Mucosa of rectum (tissue), 2 donors: ENCODE measurements around the gene SMYD4.
"Not testable (repeated sequence)": the region's sequence is repeated elsewhere in the genome, so short reads cannot be mapped to it uniquely, and the experiment has no call there.

Experiments used
- H3K27ac ChIP-seq, 2 donors: one replicate each; pipeline ENCODE4 v1.7.0; 2013; ENCODE audit warnings: inconsistent platforms in 2 of 2, low read depth in 2 of 2, low read length in 2 of 2
- H3K27me3 ChIP-seq, 2 donors: one replicate each; pipeline ENCODE4 v1.7.0; 2013; ENCODE audit warnings: low read length in 2 of 2; ENCODE audit not compliant: control insufficient read depth in 2 of 2, insufficient read depth in 2 of 2
- H3K36me3 ChIP-seq, 2 donors: one replicate each; pipeline ENCODE4 v1.7.0; 2013; ENCODE audit warnings: low read length in 2 of 2; ENCODE audit not compliant: control insufficient read depth in 2 of 2, insufficient read depth in 2 of 2
- H3K4me1 ChIP-seq, 2 donors: one replicate each; pipeline ENCODE4 v1.7.0; 2013; ENCODE audit warnings: low read length in 2 of 2, mild to moderate bottlenecking in 1 of 2; ENCODE audit not compliant: control insufficient read depth in 2 of 2, insufficient read depth in 2 of 2
- H3K4me3 ChIP-seq, 2 donors: one replicate each; pipeline ENCODE4 v1.7.0; 2013; ENCODE audit warnings: low read length in 2 of 2
- H3K9ac ChIP-seq, 2 donors: one replicate each; pipeline ENCODE4 v1.7.0; 2013; ENCODE audit warnings: low read length in 2 of 2, low read depth in 1 of 2, mild to moderate bottlenecking in 1 of 2
- H3K9me3 ChIP-seq, 2 donors: one replicate each; pipeline ENCODE4 v1.7.0; 2013; ENCODE audit warnings: low read length in 2 of 2; ENCODE audit not compliant: control insufficient read depth in 2 of 2
- donor health status: healthy.
- donor health status: Normal muscosa, but diverticular disease.

SMYD4 gene

DNA sequence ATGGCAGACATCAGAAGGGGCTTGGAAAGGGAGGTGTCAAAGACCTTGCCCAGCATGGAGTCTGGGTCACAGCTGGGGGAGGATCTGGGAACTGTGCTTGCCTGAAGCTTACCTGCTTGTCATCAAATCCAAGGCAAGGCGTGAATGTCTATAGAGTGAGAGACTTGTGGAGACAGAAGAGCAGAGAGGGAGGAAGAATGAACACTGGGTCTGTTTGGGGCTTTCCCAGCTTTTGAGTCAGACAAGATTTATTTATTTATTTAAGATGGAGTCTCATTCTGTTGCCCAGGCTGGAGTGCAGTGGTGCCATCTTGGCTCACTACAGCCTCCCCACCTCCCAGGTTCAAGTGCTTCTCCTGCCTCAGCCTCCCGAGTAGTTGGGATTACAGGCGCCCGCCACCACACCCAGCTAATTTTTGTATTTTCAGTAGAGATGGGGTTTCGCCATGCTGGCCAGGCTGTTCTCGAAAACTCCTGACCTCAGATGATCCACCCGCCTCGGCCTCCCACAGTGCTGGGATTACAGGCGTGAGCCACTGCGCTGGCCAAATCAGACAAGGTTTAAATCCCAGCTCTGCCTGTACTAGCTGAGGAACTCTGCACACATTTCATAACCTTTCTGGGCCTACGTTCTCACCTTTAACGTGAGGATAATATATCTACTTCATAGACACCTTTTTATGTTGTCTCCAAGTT lies 56.6 kb downstream of the SMYD4 start:
- H3K36me3 ChIP-seq, result peaks cover 11 to 15% of the 10 kb centered on the region in 2 donors
- H3K27me3 ChIP-seq, H3K9ac ChIP-seq, H3K4me1 ChIP-seq, H3K4me3 ChIP-seq, H3K9me3 ChIP-seq: not testable (repeated sequence)
- peak overlapping the region; percentile 52 to 76 for H3K27ac ChIP-seq

DNA sequence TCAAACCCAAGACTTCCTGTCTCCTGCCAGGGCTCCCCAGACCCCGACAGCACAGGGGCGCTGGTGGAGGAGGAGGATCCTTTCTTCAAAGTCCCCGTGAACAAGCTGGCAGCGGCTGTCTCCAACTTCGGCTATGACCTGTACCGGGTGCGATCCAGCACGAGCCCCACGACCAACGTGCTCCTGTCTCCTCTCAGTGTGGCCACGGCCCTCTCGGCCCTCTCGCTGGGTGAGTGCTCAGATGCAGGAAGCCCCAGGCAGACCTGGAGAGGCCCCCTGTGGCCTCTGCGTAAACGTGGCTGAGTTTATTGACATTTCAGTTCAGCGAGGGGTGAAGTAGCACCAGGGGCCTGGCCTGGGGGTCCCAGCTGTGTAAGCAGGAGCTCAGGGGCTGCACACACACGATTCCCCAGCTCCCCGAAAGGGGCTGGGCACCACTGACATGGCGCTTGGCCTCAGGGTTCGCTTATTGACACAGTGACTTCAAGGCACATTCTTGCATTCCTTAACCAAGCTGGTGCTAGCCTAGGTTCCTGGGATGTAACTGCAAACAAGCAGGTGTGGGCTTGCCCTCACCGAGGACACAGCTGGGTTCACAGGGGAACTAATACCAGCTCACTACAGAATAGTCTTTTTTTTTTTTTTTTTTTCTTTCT lies 59.8 kb downstream of the SMYD4 start:
- Histone ChIP-seq H3K4me1 (peaks cover 3 to 4% of the 10 kb centered on the region in 2 donors), H3K27ac (no peak overlapping the region), H3K36me3 (peaks cover 0 to 2% of the 10 kb centered on the region in 2 donors), H3K9me3 (no peaks in the 10 kb centered on the region), H3K27me3 (no peaks in the 10 kb centered on the region), H3K9ac (no peak overlapping the region), H3K4me3 (no peak overlapping the region)

DNA sequence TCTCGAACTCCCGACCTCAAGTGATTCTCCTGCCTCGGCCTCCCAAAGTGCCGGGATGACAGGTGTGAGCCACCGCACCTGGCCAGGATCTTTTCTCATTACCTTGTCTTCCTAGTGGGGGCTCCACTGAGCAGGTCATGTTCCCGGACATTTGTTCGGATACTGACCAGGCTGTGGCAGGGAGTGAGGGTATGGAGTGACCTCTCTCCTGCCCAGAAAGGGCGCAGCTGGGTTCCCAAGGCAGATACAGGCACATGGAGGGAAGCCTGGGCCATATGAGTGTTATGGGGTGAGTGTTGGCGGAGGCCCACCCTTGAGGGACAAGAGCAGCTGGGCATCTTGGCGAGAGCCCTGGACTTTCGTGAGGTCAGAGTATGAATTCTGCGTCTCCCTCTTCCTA lies 62.3 kb downstream of the SMYD4 start:
- Histone ChIP-seq H3K4me3 (no peak overlapping the region), H3K27me3 (no peaks in the 10 kb centered on the region), H3K36me3 (no peaks in the 10 kb centered on the region), H3K27ac (no peak overlapping the region), H3K9ac (no peak overlapping the region), H3K4me1 (peaks cover 6 to 22% of the 10 kb centered on the region in 2 donors), H3K9me3 (no peaks in the 10 kb centered on the region)

DNA sequence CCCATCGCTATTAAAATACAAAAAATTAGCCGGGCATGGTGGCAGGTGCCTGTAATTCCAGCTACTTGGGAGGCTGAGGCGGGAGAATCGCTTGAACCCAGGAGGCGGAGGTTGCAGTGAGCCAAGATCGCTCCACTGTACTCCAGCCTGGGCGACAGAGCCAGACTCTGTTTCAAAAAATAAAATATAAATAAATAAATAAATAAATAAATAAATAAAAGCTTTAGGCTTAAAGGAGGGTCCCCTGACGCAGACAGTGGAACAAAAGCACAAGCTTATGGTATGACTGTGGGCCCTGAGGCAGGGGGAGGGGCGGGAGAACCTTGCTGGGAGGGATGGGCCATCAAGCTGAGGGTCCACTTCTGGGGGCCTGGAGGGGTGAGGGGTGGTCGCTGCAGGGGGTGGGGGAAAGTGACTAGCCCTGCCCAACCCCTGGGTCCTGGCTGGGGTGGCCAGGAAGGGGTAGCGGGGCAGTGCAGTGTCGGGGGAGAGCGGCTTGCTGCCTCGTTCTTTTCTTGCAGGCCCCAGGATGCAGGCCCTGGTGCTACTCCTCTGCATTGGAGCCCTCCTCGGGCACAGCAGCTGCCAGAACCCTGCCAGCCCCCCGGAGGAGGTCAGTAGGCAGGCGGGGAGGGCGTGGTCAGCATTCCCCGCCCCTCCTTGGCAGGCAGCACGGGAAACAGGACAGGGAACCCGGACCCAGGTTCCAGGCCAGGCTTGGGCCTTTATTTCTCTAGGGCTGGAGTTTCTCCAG lies 63.1 kb downstream of the SMYD4 start:
- Histone ChIP-seq H3K9ac (no peak overlapping the region), H3K27ac (peak overlapping the region in 1 of 2 donors; percentile 4), H3K4me1 (peaks cover 6 to 22% of the 10 kb centered on the region in 2 donors), H3K9me3 (no peaks in the 10 kb centered on the region), H3K4me3 (no peak overlapping the region), H3K36me3 (no peaks in the 10 kb centered on the region), H3K27me3 (no peaks in the 10 kb centered on the region)

DNA sequence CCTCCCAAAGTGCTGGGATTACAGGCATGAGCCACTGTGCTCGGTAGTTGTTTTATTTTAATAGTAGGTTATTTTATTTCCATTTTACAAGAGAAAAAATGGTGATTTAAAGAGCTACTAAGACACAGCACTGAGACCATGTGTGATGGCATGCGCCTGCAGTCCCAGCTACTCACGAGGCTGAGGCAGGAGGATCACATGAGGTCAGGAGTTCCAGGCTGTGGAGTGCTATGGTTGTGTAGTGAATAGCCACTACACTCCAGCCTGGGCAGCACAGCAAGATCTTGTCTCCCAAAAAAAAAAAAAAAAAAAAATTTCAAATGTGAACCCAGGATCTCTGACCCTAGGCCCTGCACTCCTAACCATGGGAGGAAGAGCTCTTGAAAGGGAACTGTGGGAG lies 64.1 kb downstream of the SMYD4 start:
- no peak overlapping the region for H3K27ac ChIP-seq
- H3K4me3 ChIP-seq, result no peak overlapping the region
- no peak overlapping the region for H3K9ac ChIP-seq
- H3K36me3 ChIP-seq, result no peaks in the 10 kb centered on the region
- peaks cover 6 to 22% of the 10 kb centered on the region in 2 donors for H3K4me1 ChIP-seq
- no peaks in the 10 kb centered on the region for H3K27me3 ChIP-seq
- no peaks in the 10 kb centered on the region for H3K9me3 ChIP-seq

DNA sequence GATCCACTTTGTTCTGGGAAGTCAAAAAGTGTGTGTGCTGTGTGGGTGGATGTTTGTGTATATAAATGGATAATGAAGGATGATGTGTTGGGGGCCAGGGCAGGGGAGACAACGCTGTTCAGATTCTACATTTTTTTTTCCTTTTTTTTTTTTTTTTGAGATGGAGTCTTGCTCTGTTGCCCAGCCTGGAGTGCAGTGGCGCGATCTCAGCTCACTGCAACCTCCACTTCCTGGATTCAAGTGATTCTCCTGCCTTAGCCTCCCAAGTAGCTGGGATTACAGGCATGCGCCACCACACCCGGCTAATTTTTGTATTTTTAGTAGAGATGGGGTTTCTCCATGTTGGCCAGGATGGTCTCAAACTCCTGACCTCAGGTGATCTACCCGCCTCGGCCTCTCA lies 65.0 kb downstream of the SMYD4 start:
- not testable (repeated sequence) for H3K36me3 ChIP-seq, H3K27me3 ChIP-seq, H3K9me3 ChIP-seq, H3K4me3 ChIP-seq
- Histone ChIP-seq H3K9ac (peak overlapping the region in 1 of 2 donors; percentile 11), H3K4me1 (peaks cover 6 to 22% of the 10 kb centered on the region in 2 donors), H3K27ac (peak overlapping the region; percentile 68 to 78)

DNA sequence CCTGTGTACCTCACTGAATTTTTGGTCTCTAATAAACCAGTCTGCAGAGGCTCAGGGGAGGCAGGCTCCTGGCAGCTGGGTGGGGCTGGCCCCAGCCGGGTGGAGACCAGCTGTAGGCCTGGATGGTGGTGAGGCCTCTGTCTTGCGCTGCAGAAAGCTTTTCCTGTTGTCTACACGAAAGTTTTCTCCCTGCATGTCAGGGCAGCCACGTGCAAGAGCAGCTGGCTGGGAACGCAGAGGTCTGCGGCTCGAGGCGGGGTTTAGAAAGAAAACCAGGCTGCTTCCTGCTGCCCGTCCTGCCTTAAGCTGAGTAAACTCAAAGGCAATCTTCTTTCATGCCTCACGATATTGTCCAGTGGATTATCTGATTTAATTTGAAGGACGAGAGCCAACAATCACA lies 65.4 kb downstream of the SMYD4 start:
- no peaks in the 10 kb centered on the region for H3K27me3 ChIP-seq
- H3K9me3 ChIP-seq, result no peaks in the 10 kb centered on the region
- H3K4me3 ChIP-seq, result peak overlapping the region in 1 of 2 donors; percentile 20
- peaks cover 6 to 22% of the 10 kb centered on the region in 2 donors for H3K4me1 ChIP-seq
- peak overlapping the region; percentile 68 to 78 for H3K27ac ChIP-seq
- H3K9ac ChIP-seq, result peak overlapping the region in 1 of 2 donors; percentile 11
- no peaks in the 10 kb centered on the region for H3K36me3 ChIP-seq

DNA sequence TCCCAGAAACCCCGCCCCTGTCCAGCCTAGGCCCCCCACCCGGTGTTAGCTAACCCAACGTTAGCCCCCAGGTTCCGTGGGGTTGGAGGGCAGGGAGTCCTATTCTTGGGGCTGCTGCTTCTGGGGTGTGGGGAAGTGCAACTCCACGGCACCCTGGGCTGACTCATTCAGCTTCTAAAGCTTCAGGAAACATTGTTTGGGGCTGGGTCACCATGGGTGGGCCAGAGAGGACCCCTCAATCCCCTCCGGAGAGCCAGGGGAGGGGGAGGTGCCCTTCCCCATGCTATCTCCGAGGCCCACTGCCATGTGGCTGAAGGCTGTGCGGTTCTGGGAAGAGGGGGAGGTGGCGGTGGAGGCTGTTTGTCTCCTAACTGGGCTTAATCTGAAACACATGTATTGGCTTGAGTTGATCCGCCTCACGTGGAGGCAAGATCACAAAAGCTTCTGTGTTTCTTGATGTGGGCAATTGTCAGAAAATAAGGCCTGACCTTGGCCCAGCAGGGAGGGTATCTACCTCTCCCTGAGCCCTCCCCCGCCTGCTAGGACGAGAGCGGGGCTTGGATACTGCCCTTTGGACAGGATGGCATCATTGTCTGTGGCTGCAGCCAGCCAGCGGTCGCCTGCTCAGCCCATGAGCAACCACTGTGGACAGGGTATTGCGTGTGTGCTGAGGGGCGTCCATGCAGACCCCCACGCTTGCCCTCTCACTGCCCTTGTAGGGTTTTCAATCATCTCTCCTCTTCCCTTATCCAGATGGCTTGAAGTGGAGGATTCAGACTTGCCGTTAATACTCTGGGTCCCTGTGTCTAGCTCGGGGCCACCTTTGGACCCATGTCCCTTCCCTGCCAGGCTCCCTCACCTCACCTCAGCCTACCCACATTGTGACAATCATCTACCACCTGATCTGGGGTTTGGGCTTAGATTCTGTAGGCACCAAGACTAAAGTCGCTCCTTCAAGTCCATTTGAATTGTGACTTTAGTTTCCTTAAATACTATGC lies 66.5 kb downstream of the SMYD4 start:
- Histone ChIP-seq H3K9me3 (no peaks in the 10 kb centered on the region), H3K4me3 (peak overlapping the region; percentile 22 to 50), H3K27me3 (no peaks in the 10 kb centered on the region), H3K9ac (peak overlapping the region; percentile 46 to 47), H3K4me1 (peaks cover 6 to 22% of the 10 kb centered on the region in 2 donors), H3K27ac (peak overlapping the region; percentile 68 to 78), H3K36me3 (no peaks in the 10 kb centered on the region)

DNA sequence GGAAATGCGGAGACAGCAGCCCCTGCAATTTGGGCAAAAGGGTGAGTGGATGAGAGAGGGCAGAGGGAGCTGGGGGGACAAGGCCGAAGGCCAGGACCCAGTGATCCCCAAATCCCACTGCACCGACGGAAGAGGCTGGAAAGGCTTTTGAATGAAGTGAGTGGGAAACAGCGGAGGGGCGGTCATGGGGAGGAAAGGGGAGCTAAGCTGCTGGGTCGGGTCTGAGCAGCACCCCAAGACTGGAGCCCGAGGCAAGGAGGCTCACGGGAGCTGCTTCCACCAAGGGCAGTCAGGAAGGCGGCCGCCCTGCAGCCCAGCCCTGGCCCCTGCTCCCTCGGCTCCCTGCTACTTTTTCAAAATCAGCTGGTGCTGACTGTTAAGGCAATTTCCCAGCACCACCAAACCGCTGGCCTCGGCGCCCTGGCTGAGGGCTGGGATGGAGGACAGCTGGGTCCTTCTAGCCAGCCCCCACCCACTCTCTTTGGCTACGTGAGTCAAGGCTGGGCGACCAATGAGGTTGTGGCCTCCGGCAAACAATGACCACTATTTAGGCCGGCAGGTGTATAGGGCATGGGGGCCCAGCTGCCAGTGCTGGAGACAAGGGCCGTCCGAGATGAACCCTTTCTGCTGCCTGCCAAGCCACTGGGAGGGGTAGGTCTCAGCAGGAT lies 67.3 kb downstream of the SMYD4 start:
- no peaks in the 10 kb centered on the region for H3K36me3 ChIP-seq
- peak overlapping the region; percentile 50 to 52 for H3K4me3 ChIP-seq

More for the DNA sequence above, 67.3 kb downstream of the SMYD4 start:
- Histone ChIP-seq H3K27me3 (no peaks in the 10 kb centered on the region), H3K9ac (peak overlapping the region; percentile 34 to 46), H3K9me3 (no peaks in the 10 kb centered on the region), H3K27ac (peak overlapping the region; percentile 68 to 78), H3K4me1 (peaks cover 6 to 22% of the 10 kb centered on the region in 2 donors)
